Aorta (tissue), 5 donors: ENCODE data around the gene SLC27A4. TPM values are rescaled to one million over a fixed set of nuclear protein-coding genes. Genes with fewer than 3 reads are reported as not detected.

Experiments
- ATAC-seq: fragments of 200-7000 bp; cut with Tn5 transposase; one replicate; pipeline ENCODE4 v1.9.1; 2022; ENCODE audit warnings: moderate library complexity; ENCODE audit not compliant: low FRiP score
- DNase-seq, 2 donors: peaks; one replicate each; pipeline ENCODE4 v3.0.0-alpha.2; 2020
- H3K27ac ChIP-seq, 2 donors: one replicate each; pipeline ENCODE4 v1.5.1; 2013; ENCODE audit warnings: low read length in 2 of 2, mild to moderate bottlenecking in 2 of 2, moderate library complexity in 2 of 2, control low read depth in 1 of 2, inconsistent platforms in 1 of 2, low read depth in 1 of 2
- H3K27me3 ChIP-seq, 2 donors: one replicate each; pipeline ENCODE4 v1.6.1; 2013; ENCODE audit warnings: control low read depth in 1 of 2, low read length in 1 of 2, mild to moderate bottlenecking in 1 of 2, moderate library complexity in 1 of 2; ENCODE audit not compliant: insufficient read depth in 2 of 2, control insufficient read depth in 1 of 2
- H3K36me3 ChIP-seq, 2 donors: one replicate each; pipeline ENCODE4 v1.6.1; 2013; ENCODE audit warnings: control low read depth in 1 of 2, low read length in 1 of 2, mild to moderate bottlenecking in 1 of 2; ENCODE audit not compliant: insufficient read depth in 2 of 2, control insufficient read depth in 1 of 2
- H3K4me1 ChIP-seq, 2 donors: one replicate each; pipeline ENCODE4 v1.6.1; 2013; ENCODE audit warnings: low read length in 2 of 2, control low read depth in 1 of 2, mild to moderate bottlenecking in 1 of 2, moderate library complexity in 1 of 2; ENCODE audit not compliant: insufficient read depth in 2 of 2, control insufficient read depth in 1 of 2
- H3K4me3 ChIP-seq, 2 donors: one replicate each; pipeline ENCODE4 v1.5.1; 2013; ENCODE audit warnings: low read length in 2 of 2, control low read depth in 1 of 2, mild to moderate bottlenecking in 1 of 2
- H3K9me3 ChIP-seq: one replicate; pipeline ENCODE4 v1.6.1; 2013; ENCODE audit warnings: mild to moderate bottlenecking, low read length; ENCODE audit not compliant: control insufficient read depth
- WGBS, 2 donors: extraction: QIAGEN DNeasy Blood & Tissue Kit; methylation state at CpG; one replicate each; pipeline ENCODE4 v1.1.7; 2013; 5-methylcytosine and 5-hydroxymethylcytosine counted together
- intact Hi-C, 2 donors: fragments of 100-400 bp; cut with DNase I; formaldehyde crosslinking; loops; one replicate each; pipeline versions ENCODE4 v1.14.2 to v1.15.0; 2022
- polyA plus RNA-seq, 2 donors: library from polyadenylated mRNA; stranded (reverse); fragments of 200-250 nt; gene quantifications; one replicate each; pipeline ENCODE4 v1.2.3, GENCODE V29; 2013
- total RNA-seq, 2 donors: library from RNA; stranded (reverse); fragmentation: NEBNext Ultra II Directional; extraction: Animal tissue kit (Norgen Biotek cat#: 25700); gene quantifications; one replicate each; pipeline ENCODE4 v1.2.1, GENCODE V29; 2021
- donor health status: healthy with polysubstance abuse.
- donor health status: Bipolar disorder and iron deficiency.
- donor health status: DM: no; HTN: no; CAD: no.
- donor health status: DM: no; HTN: no; CAD: no.
- donor health status: DM: yes; HTN: yes; CAD: no.

SLC27A4 gene
- total and polyA plus RNA-seq, 4 donors = 9.4 to 25.8 (median 14.3) TPM

- Histone ChIP-seq H3K4me1 (no peaks in the 10 kb centered on the region), H3K27me3 (no peaks in the 10 kb centered on the region), H3K4me3 (no peak overlapping the region), H3K36me3 (peaks cover 0 to 3% of the 10 kb centered on the region in 2 donors), H3K9me3 (no peaks in the 10 kb centered on the region), H3K27ac (no peak overlapping the region)
- ATAC-seq (no peak), DNase-seq (no peak)
- intact Hi-C loops = no loop called here
- WGBS, 2 donors = 94 to 95% methylated on average over 19 of the region's 19 CpGs
These were observed 15.1 kb downstream of the SLC27A4 start for GRCh38 chr9:128355451-128355850.

GRCh38 chr9:128358090-128358489 lies 17.8 kb downstream of the SLC27A4 start:
- no peak for ATAC-seq
- Histone ChIP-seq H3K4me3 (no peak overlapping the region), H3K36me3 (peaks cover 0 to 3% of the 10 kb centered on the region in 2 donors), H3K9me3 (no peaks in the 10 kb centered on the region), H3K4me1 (no peaks in the 10 kb centered on the region), H3K27me3 (no peaks in the 10 kb centered on the region), H3K27ac (no peak overlapping the region)
- intact Hi-C loops = no loop called here
- WGBS, 2 donors = 75 to 80% methylated on average over 8 of the region's 8 CpGs
- DNase-seq = no peak

- WGBS, 2 donors = 74 to 78% methylated on average over 4 of the region's 4 CpGs
- intact Hi-C loops = no loop called here
- H3K36me3 ChIP-seq = peaks cover 0 to 3% of the 10 kb centered on the region in 2 donors
These were observed 18.5 kb downstream of the SLC27A4 start for GRCh38 chr9:128358861-128359260.

DNA sequence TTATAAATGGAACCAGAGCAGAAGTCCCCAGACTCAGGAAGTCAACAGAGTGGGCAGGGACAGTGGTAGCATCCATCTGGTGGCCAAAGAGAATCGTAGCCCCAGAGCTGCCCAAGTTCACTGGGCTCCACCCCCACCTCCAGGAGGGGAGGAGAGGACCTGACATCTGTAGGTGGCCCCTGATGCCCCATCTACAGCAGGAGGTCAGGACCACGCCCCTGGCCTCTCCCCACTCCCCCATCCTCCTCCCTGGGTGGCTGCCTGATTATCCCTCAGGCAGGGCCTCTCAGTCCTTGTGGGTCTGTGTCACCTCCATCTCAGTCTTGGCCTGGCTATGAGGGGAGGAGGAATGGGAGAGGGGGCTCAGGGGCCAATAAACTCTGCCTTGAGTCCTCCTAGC lies 20.5 kb downstream of the SLC27A4 start:
- intact Hi-C loops = loop anchor here in 1 of 2 donors (5.0 kb wide), 1 partner anchor 56 kb away; no protein-coding TSS in a partner anchor

More at GRCh38 chr9:128358861-128359260, 18.5 kb downstream of the SLC27A4 start:
- no peaks in the 10 kb centered on the region for H3K4me1 ChIP-seq
- H3K27ac ChIP-seq = no peak overlapping the region
- no peaks in the 10 kb centered on the region for H3K9me3 ChIP-seq
- no peaks in the 10 kb centered on the region for H3K27me3 ChIP-seq
- no peak for DNase-seq
- no peak for ATAC-seq
- no peak overlapping the region for H3K4me3 ChIP-seq

GRCh38 chr9:128361296-128361985 lies 21.1 kb downstream of the SLC27A4 start:
- no peak for DNase-seq
- H3K4me1 ChIP-seq = no peaks in the 10 kb centered on the region
- H3K27me3 ChIP-seq = no peaks in the 10 kb centered on the region
- peak overlapping the region in 1 of 2 donors; percentile 29 for H3K27ac ChIP-seq
- WGBS, 2 donors = 44 to 48% methylated on average over 14 of the region's 14 CpGs
- H3K9me3 ChIP-seq = no peaks in the 10 kb centered on the region
- ATAC-seq = no peak
- peaks cover 0 to 1% of the 10 kb centered on the region in 2 donors for H3K36me3 ChIP-seq
- H3K4me3 ChIP-seq = no peak overlapping the region
- intact Hi-C loops = loop anchor here in 1 of 2 donors (5.0 kb wide), 1 partner anchor 56 kb away; no protein-coding TSS in a partner anchor

More for the DNA sequence above, 20.5 kb downstream of the SLC27A4 start:
- no peak for DNase-seq
- H3K36me3 ChIP-seq = peaks cover 0 to 1% of the 10 kb centered on the region in 2 donors
- H3K4me1 ChIP-seq = no peaks in the 10 kb centered on the region
- no peaks in the 10 kb centered on the region for H3K9me3 ChIP-seq
- no peak for ATAC-seq
- H3K27me3 ChIP-seq = no peaks in the 10 kb centered on the region
- 69 to 71% methylated on average over 2 of the region's 2 CpGs for WGBS, 2 donors
- no peak overlapping the region for H3K27ac ChIP-seq
- no peak overlapping the region for H3K4me3 ChIP-seq

GRCh38 chr9:128361986-128362646 lies 21.8 kb downstream of the SLC27A4 start:
- Histone ChIP-seq H3K27ac (no peak overlapping the region), H3K9me3 (no peaks in the 10 kb centered on the region), H3K4me1 (no peaks in the 10 kb centered on the region), H3K36me3 (peaks cover 0 to 1% of the 10 kb centered on the region in 2 donors), H3K4me3 (no peak overlapping the region), H3K27me3 (no peaks in the 10 kb centered on the region)
- DNase-seq (peak; percentile 90 to 91), ATAC-seq (peak; percentile 94)
- 6 to 7% methylated on average over 20 of the region's 20 CpGs for WGBS, 2 donors
- intact Hi-C loops = loop anchor here in 1 of 2 donors (5.0 kb wide), 1 partner anchor 55 kb away; no protein-coding TSS in a partner anchor

DNA sequence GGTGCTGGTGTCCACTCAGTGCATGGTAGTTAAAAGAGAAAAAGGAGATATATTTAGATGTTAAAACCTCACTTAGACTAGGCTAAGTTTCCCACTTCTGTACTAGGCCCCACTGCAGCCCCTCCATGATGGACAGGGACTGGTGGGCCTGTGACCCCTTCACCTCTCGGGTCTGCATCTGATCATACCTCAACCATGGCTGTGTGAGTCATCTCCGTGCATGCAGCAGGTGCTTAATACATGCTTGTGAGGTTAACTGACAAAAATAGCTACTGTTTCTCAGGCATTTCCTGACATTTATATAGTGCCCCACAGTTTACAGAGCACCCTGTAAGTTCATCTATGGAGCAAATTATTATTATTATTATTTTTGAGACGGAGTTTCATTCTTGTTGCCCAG lies 22.4 kb downstream of the SLC27A4 start:
- DNase-seq = no peak

DNA sequence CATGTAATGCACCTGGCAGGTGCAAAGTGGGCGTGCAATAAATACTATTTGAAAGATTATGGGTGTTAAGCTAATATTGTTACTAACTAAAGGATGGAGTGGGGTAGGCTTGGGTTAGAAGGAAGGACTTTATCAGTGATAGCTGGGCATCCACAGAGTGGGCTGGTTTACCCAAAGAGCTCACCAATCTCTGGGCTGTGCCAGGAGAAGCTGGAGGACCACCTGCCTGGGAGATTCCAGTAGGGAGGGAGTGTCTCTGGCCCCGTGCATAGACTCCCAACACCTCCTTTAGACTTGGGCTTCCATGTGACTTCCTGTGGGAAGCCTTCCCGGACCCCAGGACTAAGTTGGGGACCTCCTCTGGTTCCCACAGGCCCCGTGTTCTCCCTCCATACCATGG lies 25.2 kb downstream of the SLC27A4 start:
- H3K36me3 ChIP-seq = no peaks in the 10 kb centered on the region
- ATAC-seq (no peak), DNase-seq (no peak)
- H3K4me1 ChIP-seq = no peaks in the 10 kb centered on the region
- no peak overlapping the region for H3K27ac ChIP-seq
- no peaks in the 10 kb centered on the region for H3K27me3 ChIP-seq
- no peak overlapping the region for H3K4me3 ChIP-seq
- intact Hi-C loops = no loop called here
- WGBS, 2 donors = 90 to 91% methylated on average over 4 of the region's 4 CpGs
- H3K9me3 ChIP-seq = no peaks in the 10 kb centered on the region

More for the DNA sequence above, 22.4 kb downstream of the SLC27A4 start:
- intact Hi-C loops = loop anchor here in 1 of 2 donors (5.0 kb wide), 1 partner anchor 55 kb away; no protein-coding TSS in a partner anchor
- 68 to 74% methylated on average over 3 of the region's 3 CpGs for WGBS, 2 donors
- ATAC-seq = no peak
- H3K36me3 ChIP-seq = no peaks in the 10 kb centered on the region
- no peaks in the 10 kb centered on the region for H3K9me3 ChIP-seq
- no peak overlapping the region for H3K27ac ChIP-seq
- no peaks in the 10 kb centered on the region for H3K4me1 ChIP-seq
- H3K27me3 ChIP-seq = no peaks in the 10 kb centered on the region
- no peak overlapping the region for H3K4me3 ChIP-seq
